ENCODE data around the gene LRBA. TPM values are rescaled to one million over a fixed set of nuclear protein-coding genes. Genes with fewer than 3 reads are reported as not detected.
A peak's percentile ranks its signal among the peaks of the same experiment; 100 is the strongest.

LRBA gene
- polyA plus RNA-seq, 2 of the 4 experiments (the other 2 are of a cell fraction): 10.7 to 25.1 TPM

- Histone ChIP-seq H3K9me3 (no peaks in the 10 kb centered on the region), H3K27ac (no peak overlapping the region), H3K4me1 (no peaks in the 10 kb centered on the region), H3K4me2 (no peak overlapping the region), H3K4me3 (no peak overlapping the region)
- CTCF ChIA-PET: no interaction called here
- FAIRE-seq: no peak
- peak in 1 of 2 experiments; percentile 76; a peak in 3 of 6 replicates for ATAC-seq
- no peak for DNase-seq (ENCODE audit: low read depth in 1 of 2, low spot score in 1 of 2)
- POLR2A ChIA-PET: no interaction called here
- 22% methylated on average over 3 of the region's 3 CpGs for WGBS (ENCODE audit: missing lambda C conversion rate)
- TF ChIP-seq SREBF2 (IDR thresholded peaks at IDR 0.05): no peak
- TF ChIP-seq CHD2 (IDR thresholded peaks at IDR 0.05; ENCODE audit: low read length, partially characterized antibody): no peak
- 0 out of 5 replicates have a peak, but pooled peaks of 1 of the 2 experiments have one; percentile 19 for TF ChIP-seq RAD21 (conservative IDR thresholded peaks at IDR 0.05 in 1 of 2, IDR thresholded peaks at IDR 0.05 in 1 of 2)
- TF ChIP-seq CTCF (IDR thresholded peaks at IDR 0.05): peak; percentile 13; the same call in 1 of the 3 replicates
Measured at GRCh38 chr4:151045907-151046306, 30.8 kb upstream of the LRBA start.

- TF ChIP-seq JUNB (IDR thresholded peaks at IDR 0.05): no peak
- TF ChIP-seq NPAS2 (CRISPR knock-in tag; IDR thresholded peaks at IDR 0.05; ENCODE audit: borderline replicate concordance): no peak
- TF ChIP-seq RCOR1 (IDR thresholded peaks at IDR 0.05; ENCODE audit: low read depth, low read length): no peak
- no peak for TF ChIP-seq MYC (IDR thresholded peaks at IDR 0.05; ENCODE audit: borderline replicate concordance, low read length)
- no peak for TF ChIP-seq GATA3 (IDR thresholded peaks at IDR 0.05; ENCODE audit: borderline replicate concordance)
- no peak for TF ChIP-seq KDM5A (IDR thresholded peaks at IDR 0.05)
- TF ChIP-seq EHMT2 (IDR thresholded peaks at IDR 0.05; ENCODE audit: low read depth): no peak
- no peak for TF ChIP-seq ATOH8 (CRISPR knock-in tag; IDR thresholded peaks at IDR 0.05; ENCODE audit: low read depth)
- TF ChIP-seq CBX8 (IDR thresholded peaks at IDR 0.05): no peak
- TF ChIP-seq CEBPB (IDR thresholded peaks at IDR 0.05): no peak
- no peak for TF ChIP-seq BHLHE40 (IDR thresholded peaks at IDR 0.05; ENCODE audit: low read depth, low read length)
- H3K27ac ChIP-seq: no peak overlapping the region
- POLR2A ChIA-PET: no interaction called here
- no peaks in the 10 kb centered on the region for H3K9me3 ChIP-seq
- H3K4me3 ChIP-seq: no peak overlapping the region
- ATAC-seq (no peak), DNase-seq (ENCODE audit: low read depth in 1 of 2, low spot score in 1 of 2) (no peak), FAIRE-seq (no peak)
- H3K4me2 ChIP-seq: no peak overlapping the region
- CTCF ChIA-PET: no interaction called here
- H3K4me1 ChIP-seq: no peaks in the 10 kb centered on the region
- WGBS (ENCODE audit: missing lambda C conversion rate): 83% methylated on average over 1 of the region's 1 CpG
Measured at GRCh38 chr4:151043803-151044515, 28.9 kb upstream of the LRBA start.

- TF ChIP-seq HDAC2 (IDR thresholded peaks at IDR 0.05) (no peak), CEBPB (IDR thresholded peaks at IDR 0.05) (peak in 1 of 2 experiments; percentile 14; a peak in 1 of 4 replicates), JUN (IDR thresholded peaks at IDR 0.05) (no peak), CTCF (IDR thresholded peaks at IDR 0.05) (no peak), CBX8 (IDR thresholded peaks at IDR 0.05) (no peak), TFCP2L1 (CRISPR knock-in tag; IDR thresholded peaks at IDR 0.05) (no peak), ELK1 (IDR thresholded peaks at IDR 0.05; ENCODE audit: low read depth, low read length) (no peak), KDM1A (IDR thresholded peaks at IDR 0.05; ENCODE audit: low read depth) (no peak)
- Histone ChIP-seq H3K4me2 (no peak overlapping the region), H3K4me1 (no peaks in the 10 kb centered on the region), H3K9me3 (no peaks in the 10 kb centered on the region), H3K27ac (no peak overlapping the region), H3K4me3 (no peak overlapping the region)
- DNase-seq (ENCODE audit: low read depth in 1 of 2, low spot score in 1 of 2) (no peak), FAIRE-seq (no peak), ATAC-seq (no peak)
- WGBS (ENCODE audit: missing lambda C conversion rate): 86% methylated on average over 2 of the region's 2 CpGs
- ChIA-PET CTCF (no interaction called here), POLR2A (no interaction called here)
Measured at GRCh38 chr4:151039733-151040132, 24.6 kb upstream of the LRBA start.

Measured in A549 (cell line).